Cardiac fibroblast (primary cell): Measurements from ENCODE around the gene PDE1C.

Experiments
- DNase-seq, 2 donors: peaks; one replicate each; pipeline versions ENCODE4 v3.0.0 to v3.0.0-alpha.2; 2010; ENCODE audit warnings: low read depth in 2 of 2
- H3K4me3 ChIP-seq, 2 donors: replicated peaks in 1 of 2; 1 replicate in 1 of 2; 2 replicates in 1 of 2; pipeline ENCODE4 v1.5.1; 2011; ENCODE audit warnings: low read depth in 2 of 2, low read length in 2 of 2, mild to moderate bottlenecking in 2 of 2, moderate library complexity in 1 of 2
- TF ChIP-seq, protein P1 (sequence below): IDR thresholded peaks from one replicate; pipeline ENCODE4 v1.5.1; 2011; ENCODE audit warnings: low read depth, mild to moderate bottlenecking, low read length, inconsistent platforms

PDE1C gene

DNA sequence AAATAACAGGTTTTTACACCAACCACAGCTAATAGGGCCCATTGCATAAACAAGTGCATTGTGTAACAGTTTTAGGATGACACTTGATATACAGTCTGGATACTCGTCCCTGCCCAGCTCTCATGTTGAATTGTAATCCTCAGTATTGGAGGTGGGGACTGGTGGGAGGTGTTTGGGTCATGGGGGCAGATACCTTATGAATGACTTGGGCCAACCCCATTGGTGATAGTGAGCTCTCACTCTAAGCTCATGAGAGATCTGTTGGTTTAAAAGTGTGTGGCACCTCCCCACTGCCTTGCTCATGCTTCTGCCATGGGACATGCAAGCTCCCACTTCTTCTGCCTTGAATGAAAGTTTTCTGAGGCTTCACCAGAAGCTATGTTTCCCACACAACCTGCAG lies 136.7 kb downstream of the PDE1C start:
- no peak overlapping the region for H3K4me3 ChIP-seq
- no peak for DNase-seq
- TF ChIP-seq, protein P1, sequence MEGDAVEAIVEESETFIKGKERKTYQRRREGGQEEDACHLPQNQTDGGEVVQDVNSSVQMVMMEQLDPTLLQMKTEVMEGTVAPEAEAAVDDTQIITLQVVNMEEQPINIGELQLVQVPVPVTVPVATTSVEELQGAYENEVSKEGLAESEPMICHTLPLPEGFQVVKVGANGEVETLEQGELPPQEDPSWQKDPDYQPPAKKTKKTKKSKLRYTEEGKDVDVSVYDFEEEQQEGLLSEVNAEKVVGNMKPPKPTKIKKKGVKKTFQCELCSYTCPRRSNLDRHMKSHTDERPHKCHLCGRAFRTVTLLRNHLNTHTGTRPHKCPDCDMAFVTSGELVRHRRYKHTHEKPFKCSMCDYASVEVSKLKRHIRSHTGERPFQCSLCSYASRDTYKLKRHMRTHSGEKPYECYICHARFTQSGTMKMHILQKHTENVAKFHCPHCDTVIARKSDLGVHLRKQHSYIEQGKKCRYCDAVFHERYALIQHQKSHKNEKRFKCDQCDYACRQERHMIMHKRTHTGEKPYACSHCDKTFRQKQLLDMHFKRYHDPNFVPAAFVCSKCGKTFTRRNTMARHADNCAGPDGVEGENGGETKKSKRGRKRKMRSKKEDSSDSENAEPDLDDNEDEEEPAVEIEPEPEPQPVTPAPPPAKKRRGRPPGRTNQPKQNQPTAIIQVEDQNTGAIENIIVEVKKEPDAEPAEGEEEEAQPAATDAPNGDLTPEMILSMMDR, result no peak

DNA sequence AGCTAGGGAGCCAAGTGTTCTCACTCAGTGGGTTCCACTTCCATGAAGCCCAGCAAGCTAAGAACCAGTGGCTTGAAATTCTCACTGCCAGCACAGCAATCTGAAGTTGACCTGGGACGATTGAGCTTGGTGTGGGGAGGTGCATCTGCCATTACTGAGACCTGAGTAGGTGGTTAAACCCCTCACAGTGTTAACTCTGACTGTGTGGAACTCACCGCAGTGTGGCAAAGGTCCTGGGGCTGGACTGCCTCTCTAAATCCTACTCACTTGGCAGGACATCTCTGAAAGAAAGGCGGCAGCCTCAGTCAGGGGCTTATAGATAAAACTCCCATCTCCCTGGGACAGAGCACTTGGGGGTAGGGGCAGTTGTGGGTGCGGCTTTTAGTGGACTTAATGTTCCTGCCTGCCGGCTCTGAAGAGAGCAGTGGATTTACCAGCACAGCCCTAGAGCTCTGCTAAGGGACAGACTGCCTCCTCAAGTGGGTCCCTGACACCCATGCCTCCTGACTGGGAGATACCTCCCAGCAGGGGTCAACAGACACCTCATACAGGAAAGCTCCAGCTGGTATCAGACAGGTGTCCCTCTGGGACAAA lies 143.1 kb downstream of the PDE1C start:
- TF ChIP-seq, protein P1, result no peak

DNA sequence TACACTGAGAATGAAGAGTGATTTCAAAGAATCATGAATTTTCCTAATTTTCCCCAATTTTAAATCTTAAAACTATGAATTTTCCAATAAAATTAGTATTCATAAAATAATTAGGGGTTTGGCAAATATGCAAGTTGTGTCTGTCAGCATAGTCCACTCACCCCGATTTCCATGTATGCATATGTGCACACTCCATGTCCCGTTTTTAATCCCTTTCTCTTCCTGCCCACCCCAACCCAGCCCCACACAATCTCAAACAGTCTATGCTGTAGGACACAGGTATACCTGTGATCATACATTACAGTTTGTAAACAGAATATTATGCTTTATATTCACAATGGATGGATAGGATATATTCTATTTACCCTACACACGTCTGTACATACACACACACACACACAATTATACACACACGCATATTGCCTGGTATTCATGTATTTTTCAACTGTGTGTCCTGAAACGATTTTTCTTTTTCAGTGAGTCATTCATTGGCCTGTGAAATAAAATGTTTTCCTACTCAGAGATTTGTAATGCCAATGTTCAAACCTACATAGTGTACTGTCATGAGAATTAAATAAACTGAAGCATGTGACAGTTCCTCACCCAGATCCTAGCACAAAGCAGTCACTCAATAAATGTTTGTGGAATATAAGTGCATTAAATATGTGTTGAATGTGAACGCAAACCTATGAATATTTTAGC lies 144.3 kb downstream of the PDE1C start:
- no peak overlapping the region for H3K4me3 ChIP-seq
- DNase-seq, result no peak
- TF ChIP-seq, protein P1, result no peak

More for the DNA sequence above, 143.1 kb downstream of the PDE1C start:
- H3K4me3 ChIP-seq, result no peak overlapping the region
- DNase-seq, result no peak

GRCh38 chr7:31924251-31924650 lies 146.0 kb downstream of the PDE1C start:
- no peak for DNase-seq
- TF ChIP-seq, protein P1, result no peak
- H3K4me3 ChIP-seq, result no peak overlapping the region

DNA sequence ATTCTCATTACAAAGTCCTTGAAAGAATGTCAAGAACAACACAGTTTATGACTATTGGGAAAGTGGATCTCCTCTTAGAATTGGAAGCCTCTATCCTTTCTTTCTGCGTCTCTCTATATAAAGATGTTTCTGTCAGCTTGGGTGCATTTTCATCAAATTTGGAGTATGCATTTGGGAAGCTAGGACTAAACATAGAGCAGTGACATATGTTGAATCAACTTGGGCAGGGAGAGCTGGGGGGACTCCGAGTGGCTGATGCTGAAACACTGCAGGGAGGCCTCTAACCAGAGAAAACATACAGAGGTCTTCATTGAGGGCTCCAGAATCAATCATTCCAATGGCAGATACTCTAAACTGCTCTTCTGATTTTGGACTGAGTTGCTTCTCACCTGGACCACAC lies 147.4 kb downstream of the PDE1C start:
- no peak for DNase-seq
- H3K4me3 ChIP-seq, result no peak overlapping the region
- TF ChIP-seq, protein P1, result no peak

- TF ChIP-seq, protein P1, result no peak
- DNase-seq, result no peak
- no peak overlapping the region for H3K4me3 ChIP-seq
Observed at GRCh38 chr7:31921047-31921446, 149.2 kb downstream of the PDE1C start.
